GM12865 (cell line): ENCODE data around the gene NDUFA3.

Experiments used
- DNase-seq: peaks from one replicate; pipeline ENCODE4 v3.0.0; 2010; ENCODE audit warnings: low read depth
- H3K4me3 ChIP-seq: 2 replicates; pipeline ENCODE4 v1.5.1; 2011; ENCODE audit warnings: mild to moderate bottlenecking, low read depth, low read length, control low read depth
- TF ChIP-seq, protein P1 (sequence below): IDR thresholded peaks from 2 replicates; pipeline ENCODE4 v1.5.1; 2011; ENCODE audit warnings: low read length, control low read depth, low read depth, inconsistent platforms; ENCODE audit not compliant: insufficient read depth; ENCODE audit errors: missing control alignments

NDUFA3 gene

DNA sequence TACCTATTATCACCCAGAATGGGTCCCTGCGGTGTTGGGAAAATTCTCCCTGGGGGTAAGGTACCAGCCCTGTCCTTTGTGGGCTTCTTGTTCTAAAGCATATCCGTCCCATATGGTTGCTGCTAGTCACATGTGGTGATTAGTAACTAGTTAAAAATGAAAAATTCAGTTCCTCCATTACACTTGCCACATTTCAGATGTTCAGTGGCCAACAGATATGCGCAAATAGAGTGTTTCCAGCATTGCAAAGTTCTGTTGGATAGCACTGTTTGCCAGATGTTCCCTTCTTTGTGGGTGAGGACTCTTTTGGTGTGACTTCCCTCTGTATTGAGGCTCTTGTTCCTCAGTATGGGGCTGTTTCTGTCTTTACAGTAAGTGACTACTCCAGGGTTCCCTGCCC, 38.7 kb downstream of the NDUFA3 start:
- TF ChIP-seq, protein P1, sequence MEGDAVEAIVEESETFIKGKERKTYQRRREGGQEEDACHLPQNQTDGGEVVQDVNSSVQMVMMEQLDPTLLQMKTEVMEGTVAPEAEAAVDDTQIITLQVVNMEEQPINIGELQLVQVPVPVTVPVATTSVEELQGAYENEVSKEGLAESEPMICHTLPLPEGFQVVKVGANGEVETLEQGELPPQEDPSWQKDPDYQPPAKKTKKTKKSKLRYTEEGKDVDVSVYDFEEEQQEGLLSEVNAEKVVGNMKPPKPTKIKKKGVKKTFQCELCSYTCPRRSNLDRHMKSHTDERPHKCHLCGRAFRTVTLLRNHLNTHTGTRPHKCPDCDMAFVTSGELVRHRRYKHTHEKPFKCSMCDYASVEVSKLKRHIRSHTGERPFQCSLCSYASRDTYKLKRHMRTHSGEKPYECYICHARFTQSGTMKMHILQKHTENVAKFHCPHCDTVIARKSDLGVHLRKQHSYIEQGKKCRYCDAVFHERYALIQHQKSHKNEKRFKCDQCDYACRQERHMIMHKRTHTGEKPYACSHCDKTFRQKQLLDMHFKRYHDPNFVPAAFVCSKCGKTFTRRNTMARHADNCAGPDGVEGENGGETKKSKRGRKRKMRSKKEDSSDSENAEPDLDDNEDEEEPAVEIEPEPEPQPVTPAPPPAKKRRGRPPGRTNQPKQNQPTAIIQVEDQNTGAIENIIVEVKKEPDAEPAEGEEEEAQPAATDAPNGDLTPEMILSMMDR = no peak
- H3K4me3 ChIP-seq = no peak overlapping the region
- no peak for DNase-seq

DNA sequence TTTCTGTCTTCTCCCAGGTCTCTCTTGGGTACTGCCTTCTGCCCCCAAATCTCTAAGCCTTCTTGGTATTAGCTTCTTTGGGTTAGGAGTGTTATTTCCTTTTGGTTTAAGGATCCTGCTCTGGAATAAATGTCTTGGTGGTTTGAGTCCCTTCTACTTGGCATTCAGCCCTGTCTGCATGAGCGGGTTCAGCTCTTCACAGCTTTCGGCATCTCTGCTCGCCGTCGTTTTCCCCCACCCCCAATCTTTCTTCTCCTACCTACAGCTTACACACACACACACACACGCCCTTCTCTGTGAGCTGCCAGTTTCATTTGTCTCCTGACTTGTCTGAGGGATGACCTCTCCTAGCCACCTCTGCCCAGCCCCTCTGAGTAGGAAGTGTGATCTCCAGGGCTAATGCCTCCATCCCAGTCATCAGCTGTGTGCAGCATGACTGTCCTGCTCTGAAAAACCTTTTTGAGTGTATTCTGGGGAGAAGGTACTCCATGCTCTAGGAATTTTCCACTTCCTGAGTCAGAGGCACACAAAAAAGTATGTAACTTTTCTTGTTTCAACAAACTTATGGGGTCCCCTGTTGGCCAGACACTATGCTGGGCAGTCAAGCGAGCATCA, 39.6 kb downstream of the NDUFA3 start:
- no peak overlapping the region for H3K4me3 ChIP-seq
- TF ChIP-seq, protein P1 = no peak
- no peak for DNase-seq

DNA sequence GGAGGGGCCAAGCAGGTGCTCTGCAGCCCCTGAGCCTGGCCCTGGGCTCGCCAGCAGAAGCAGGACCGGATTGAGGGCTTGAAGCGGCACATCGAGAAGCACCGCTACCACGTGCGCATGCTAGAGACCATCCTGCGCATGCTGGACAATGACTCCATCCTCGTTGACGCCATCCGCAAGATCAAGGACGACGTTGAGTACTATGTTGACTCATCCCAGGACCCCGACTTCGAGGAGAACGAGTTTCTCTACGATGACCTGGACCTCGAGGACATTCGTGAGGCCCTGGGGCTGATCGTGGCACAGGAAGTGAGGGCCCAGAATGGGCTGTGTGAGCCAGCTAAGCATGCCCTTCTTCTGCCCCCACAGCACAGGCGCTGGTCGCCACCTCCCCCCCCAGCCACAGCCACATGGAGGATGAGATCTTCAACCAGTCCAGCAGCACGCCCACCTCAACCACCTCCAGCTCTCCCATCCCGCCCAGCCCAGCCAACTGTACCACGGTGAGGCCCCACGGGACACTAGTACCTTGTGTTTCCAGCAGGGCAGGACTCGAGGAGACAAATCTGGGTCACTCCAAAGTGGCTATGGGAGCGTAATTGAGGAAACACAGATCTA, 43.0 kb downstream of the NDUFA3 start:
- no peak overlapping the region for H3K4me3 ChIP-seq
- no peak for DNase-seq
- TF ChIP-seq, protein P1 = no peak

DNA sequence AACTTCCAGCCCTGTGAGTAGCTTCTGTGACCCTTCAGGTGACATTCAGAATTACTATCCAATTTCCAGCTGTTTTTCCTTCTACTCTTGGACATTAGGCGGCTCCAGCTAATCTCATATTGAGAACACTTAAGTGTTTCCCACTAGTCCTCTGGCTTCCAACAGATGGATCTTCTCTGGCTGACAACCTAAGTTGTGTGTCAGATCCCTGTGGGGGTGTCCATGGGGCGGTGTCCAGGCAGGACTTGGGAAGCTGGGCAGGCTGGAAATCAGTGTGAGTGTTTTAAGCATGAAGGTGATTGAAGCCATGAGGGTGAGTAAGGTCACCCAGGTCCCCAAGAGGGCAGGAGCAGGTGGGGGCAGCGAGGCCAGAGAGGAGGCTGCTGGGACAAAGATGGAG, 45.0 kb downstream of the NDUFA3 start:
- DNase-seq = no peak
- H3K4me3 ChIP-seq = no peak overlapping the region
- TF ChIP-seq, protein P1 = no peak

DNA sequence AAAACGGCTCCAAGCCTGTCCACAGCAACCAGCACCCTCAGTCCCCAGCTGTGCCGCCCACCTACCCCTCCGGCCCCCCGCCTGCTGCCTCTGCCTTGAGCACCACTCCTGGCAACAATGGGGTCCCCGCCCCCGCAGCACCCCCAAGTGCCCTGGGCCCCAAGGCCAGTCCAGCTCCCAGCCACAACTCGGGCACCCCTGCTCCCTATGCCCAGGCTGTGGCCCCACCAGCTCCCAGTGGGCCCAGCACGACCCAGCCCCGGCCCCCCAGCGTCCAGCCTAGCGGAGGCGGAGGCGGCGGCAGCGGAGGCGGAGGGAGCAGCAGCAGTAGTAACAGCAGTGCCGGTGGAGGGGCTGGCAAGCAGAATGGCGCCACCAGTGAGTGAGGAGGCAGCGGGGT, 45.5 kb downstream of the NDUFA3 start:
- no peak for DNase-seq
- TF ChIP-seq, protein P1 = no peak
- H3K4me3 ChIP-seq = no peak overlapping the region

DNA sequence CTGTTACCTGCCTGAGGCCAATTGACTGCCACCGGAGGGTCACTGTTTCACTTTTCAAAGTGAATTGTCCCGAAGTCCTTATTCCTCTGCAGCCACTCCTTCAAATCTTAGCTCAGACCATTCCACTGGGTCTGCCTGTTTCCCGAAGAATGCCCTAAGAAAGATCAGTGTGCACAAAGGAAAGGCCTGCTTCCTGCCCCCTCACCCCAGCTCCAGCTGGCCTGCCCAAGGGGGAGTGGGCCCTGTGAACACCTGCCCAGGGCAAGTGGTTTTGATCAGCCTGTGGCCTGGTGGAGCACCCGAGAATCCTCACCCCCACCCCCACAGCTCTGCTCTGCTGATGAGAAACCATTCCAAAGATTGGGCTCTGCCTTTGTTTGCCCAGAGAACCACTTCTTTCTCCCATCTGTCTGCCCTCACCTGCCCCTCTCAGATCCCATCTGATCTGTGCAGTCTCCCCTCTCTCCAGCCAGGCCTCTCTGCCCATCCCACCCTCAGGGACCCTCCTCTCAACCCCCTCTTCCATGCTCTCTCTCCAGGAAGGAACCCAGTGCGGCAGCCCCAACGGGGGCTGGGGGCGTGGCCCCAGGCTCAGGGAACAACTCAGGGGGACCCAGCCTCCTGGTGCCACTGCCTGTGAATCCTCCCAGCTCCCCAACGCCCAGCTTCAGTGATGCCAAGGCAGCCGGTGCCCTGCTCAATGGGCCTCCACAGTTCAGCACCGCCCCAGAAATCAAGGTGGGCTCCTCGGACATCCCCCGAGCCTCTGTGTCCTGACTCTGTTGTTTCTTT, 46.6 kb downstream of the NDUFA3 start:
- TF ChIP-seq, protein P1 = no peak
- DNase-seq = no peak
- H3K4me3 ChIP-seq = no peak overlapping the region
